Common myeloid progenitor, CD34-positive (primary cell): Measurements from ENCODE around the gene RNF14.

Source experiments
- CTCF ChIA-PET: fragments of 350-600 bp; sonication (Branson Sonifier 250); formaldehyde crosslinking; loops from one replicate; lab custom pipeline; 2021; ENCODE audit warnings: antibody characterized with exemption; lab: Charles Lee
- POLR2A ChIA-PET: fragments of 350-600 bp; sonication (Branson Sonifier 250); formaldehyde crosslinking; loops from one replicate; lab custom pipeline; 2021; ENCODE audit warnings: antibody characterized with exemption; lab: Charles Lee
- DNase-seq, 3 donors: peaks; one replicate each; pipeline versions ENCODE4 v3.0.0 to v3.0.0-alpha.2; 2013
- H3K27ac ChIP-seq, 2 experiments: 1 replicate in 1 of 2; 2 replicates in 1 of 2; pipeline ENCODE4 v1.7.0; 2013; ENCODE audit warnings: inconsistent platforms in 2 of 2, low read length in 2 of 2, mild to moderate bottlenecking in 2 of 2, low read depth in 1 of 2, moderate library complexity in 1 of 2; ENCODE audit not compliant: severe bottlenecking in 2 of 2, insufficient read depth in 1 of 2, poor library complexity in 1 of 2
- H3K27me3 ChIP-seq, 5 experiments: replicated peaks in 2 of 5; 1 replicate in 3 of 5; 2 replicates in 2 of 5; pipeline versions ENCODE4 v1.6.1 to v1.7.0; 2013; ENCODE audit warnings: low read length in 4 of 5, mild to moderate bottlenecking in 2 of 5, moderate library complexity in 2 of 5, inconsistent platforms in 1 of 5; ENCODE audit not compliant: insufficient read depth in 5 of 5, control insufficient read depth in 4 of 5
- H3K36me3 ChIP-seq, 4 experiments: 1 replicate in 2 of 4; 2 replicates in 2 of 4; pipeline versions ENCODE4 v1.6.1 to v1.7.0; 2013; ENCODE audit warnings: low read length in 3 of 4, control low read depth in 1 of 4, mild to moderate bottlenecking in 1 of 4; ENCODE audit not compliant: control insufficient read depth in 4 of 4, insufficient read depth in 4 of 4
- H3K4me1 ChIP-seq, 4 experiments: 1 replicate in 3 of 4; 2 replicates in 1 of 4; pipeline versions ENCODE4 v1.6.1 to v1.7.1; 2013; ENCODE audit warnings: low read length in 3 of 4, mild to moderate bottlenecking in 3 of 4, control low read depth in 1 of 4, inconsistent platforms in 1 of 4, moderate library complexity in 1 of 4; ENCODE audit not compliant: control insufficient read depth in 4 of 4, insufficient read depth in 4 of 4; ENCODE audit errors: control extremely low read depth in 1 of 4
- H3K4me3 ChIP-seq, 7 experiments: 1 replicate in 4 of 7; 2 replicates in 3 of 7; pipeline versions ENCODE4 v1.5.1 to v1.7.0; 2013; ENCODE audit warnings: mild to moderate bottlenecking in 7 of 7, low read length in 6 of 7, moderate library complexity in 6 of 7, inconsistent platforms in 2 of 7, low read depth in 2 of 7, control low read depth in 1 of 7; ENCODE audit not compliant: insufficient read depth in 4 of 7, control insufficient read depth in 1 of 7; ENCODE audit errors: extremely low read depth in 1 of 7
- H3K9me3 ChIP-seq, 5 experiments: 1 replicate in 4 of 5; 2 replicates in 1 of 5; pipeline versions ENCODE4 v1.6.1 to v1.7.1; 2013; ENCODE audit warnings: low read length in 4 of 5, mild to moderate bottlenecking in 2 of 5, inconsistent platforms in 1 of 5, low read depth in 1 of 5, moderate library complexity in 1 of 5; ENCODE audit not compliant: control insufficient read depth in 4 of 5, insufficient read depth in 2 of 5; ENCODE audit errors: control extremely low read depth in 1 of 5
- WGBS: methylation state at CpG from one replicate; pipeline ENCODE4 v1.1.5; 2013; ENCODE audit not compliant: insufficient coverage; 5-methylcytosine and 5-hydroxymethylcytosine counted together

RNF14 gene

GRCh38 chr5:141926434-141926833 lies 42.5 kb upstream of the RNF14 start:
- Histone ChIP-seq H3K27ac (no peak overlapping the region), H3K9me3 (no peaks in the 10 kb centered on the region), H3K4me1 (peaks cover 5 to 23% (median 16%) of the 10 kb centered on the region in 4 experiments), H3K36me3 (peaks cover 12 to 60% (median 51%) of the 10 kb centered on the region in 4 experiments), H3K4me3 (no peak overlapping the region), H3K27me3 (no peaks in the 10 kb centered on the region)
- ChIA-PET CTCF (no interaction called here), POLR2A (no interaction called here)
- no peak for DNase-seq
- 100% methylated on average over 2 of the region's 2 CpGs for WGBS

- Histone ChIP-seq H3K9me3 (no peaks in the 10 kb centered on the region), H3K4me3 (no peak overlapping the region)
- POLR2A ChIA-PET = no interaction called here
Measured at GRCh38 chr5:141928051-141928450, 40.9 kb upstream of the RNF14 start.

GRCh38 chr5:141929398-141930058 lies 39.4 kb upstream of the RNF14 start:
- no peaks in the 10 kb centered on the region for H3K9me3 ChIP-seq
- ChIA-PET CTCF (interaction anchor here (0.9 to 1.5 kb wide), 3 partner anchors 29 to 39 kb away, joined by 3 to 6 read pairs (median 4); partner anchors contain the start of genes PCDH12 and RNF14), POLR2A (no interaction called here)
- no peak for DNase-seq
- WGBS = over 99% methylated on average over 14 of the region's 19 CpGs
- H3K27me3 ChIP-seq = no peaks in the 10 kb centered on the region
- peaks cover 0 to 8% (median 4%) of the 10 kb centered on the region in 4 experiments for H3K4me1 ChIP-seq
- peaks cover 17 to 87% (median 68%) of the 10 kb centered on the region in 4 experiments for H3K36me3 ChIP-seq
- H3K27ac ChIP-seq = no peak overlapping the region
- no peak overlapping the region for H3K4me3 ChIP-seq

More at GRCh38 chr5:141928051-141928450, 40.9 kb upstream of the RNF14 start:
- H3K4me1 ChIP-seq = peaks cover 4 to 19% (median 13%) of the 10 kb centered on the region in 4 experiments
- no peak overlapping the region for H3K27ac ChIP-seq
- no peaks in the 10 kb centered on the region for H3K27me3 ChIP-seq
- 69% methylated on average over 7 of the region's 8 CpGs for WGBS
- peaks cover 12 to 73% (median 58%) of the 10 kb centered on the region in 4 experiments for H3K36me3 ChIP-seq
- CTCF ChIA-PET = no interaction called here
- DNase-seq = no peak

GRCh38 chr5:141931694-141932093 lies 37.2 kb upstream of the RNF14 start:
- H3K36me3 ChIP-seq = peaks cover 33 to 92% (median 75%) of the 10 kb centered on the region in 4 experiments
- POLR2A ChIA-PET = no interaction called here

GRCh38 chr5:141933151-141933550 lies 35.8 kb upstream of the RNF14 start:
- no peaks in the 10 kb centered on the region for H3K27me3 ChIP-seq
- 94% methylated on average over 6 of the region's 7 CpGs for WGBS
- H3K9me3 ChIP-seq = no peaks in the 10 kb centered on the region
- H3K27ac ChIP-seq = no peak overlapping the region
- H3K4me1 ChIP-seq = no peaks in the 10 kb centered on the region
- DNase-seq = no peak
- ChIA-PET POLR2A (interaction anchor here (0.6 kb wide), 1 partner anchor 946 kb away, joined by 3 read pairs; no protein-coding TSS in a partner anchor), CTCF (interaction anchor here (1.3 to 2.9 kb wide), 3 partner anchors 10 to 241 kb away, joined by 3 to 7 read pairs (median 6); partner anchors contain the start of gene DELE1)
- no peak overlapping the region for H3K4me3 ChIP-seq
- peaks cover 37 to 89% (median 71%) of the 10 kb centered on the region in 4 experiments for H3K36me3 ChIP-seq

More at GRCh38 chr5:141931694-141932093, 37.2 kb upstream of the RNF14 start:
- CTCF ChIA-PET = interaction anchor here (1.2 to 1.7 kb wide), 2 partner anchors 9 to 237 kb away, joined by 3 to 4 read pairs; no protein-coding TSS in a partner anchor
- WGBS = 100% methylated on average over 5 of the region's 5 CpGs
- peaks cover 0 to 8% (median 4%) of the 10 kb centered on the region in 4 experiments for H3K4me1 ChIP-seq
- DNase-seq = no peak
- H3K27me3 ChIP-seq = no peaks in the 10 kb centered on the region
- H3K4me3 ChIP-seq = no peak overlapping the region
- no peak overlapping the region for H3K27ac ChIP-seq
- no peaks in the 10 kb centered on the region for H3K9me3 ChIP-seq

- Histone ChIP-seq H3K27me3 (no peaks in the 10 kb centered on the region), H3K36me3 (peaks cover 39 to 87% (median 73%) of the 10 kb centered on the region in 4 experiments), H3K4me1 (no peaks in the 10 kb centered on the region), H3K4me3 (no peak overlapping the region), H3K27ac (no peak overlapping the region), H3K9me3 (no peaks in the 10 kb centered on the region)
- WGBS = 100% methylated on average over 10 of the region's 11 CpGs
- DNase-seq = no peak
- ChIA-PET CTCF (interaction anchor here (0.8 to 2.9 kb wide), 3 partner anchors 11 to 242 kb away, joined by 3 to 7 read pairs (median 3); partner anchors contain the start of gene DELE1), POLR2A (no interaction called here)
Measured at GRCh38 chr5:141934099-141934844, 34.6 kb upstream of the RNF14 start.
